HG03439 (cell line): ENCODE data around the gene TCAP.

Source experiments
- ATAC-seq: cut with Tn5 transposase; IDR thresholded peaks from one replicate; pipeline ENCODE4 v1.9.1; 2021; ENCODE audit warnings: mild to moderate bottlenecking, moderate library complexity; ENCODE audit not compliant: unreplicated experiment

The TCAP gene

DNA sequence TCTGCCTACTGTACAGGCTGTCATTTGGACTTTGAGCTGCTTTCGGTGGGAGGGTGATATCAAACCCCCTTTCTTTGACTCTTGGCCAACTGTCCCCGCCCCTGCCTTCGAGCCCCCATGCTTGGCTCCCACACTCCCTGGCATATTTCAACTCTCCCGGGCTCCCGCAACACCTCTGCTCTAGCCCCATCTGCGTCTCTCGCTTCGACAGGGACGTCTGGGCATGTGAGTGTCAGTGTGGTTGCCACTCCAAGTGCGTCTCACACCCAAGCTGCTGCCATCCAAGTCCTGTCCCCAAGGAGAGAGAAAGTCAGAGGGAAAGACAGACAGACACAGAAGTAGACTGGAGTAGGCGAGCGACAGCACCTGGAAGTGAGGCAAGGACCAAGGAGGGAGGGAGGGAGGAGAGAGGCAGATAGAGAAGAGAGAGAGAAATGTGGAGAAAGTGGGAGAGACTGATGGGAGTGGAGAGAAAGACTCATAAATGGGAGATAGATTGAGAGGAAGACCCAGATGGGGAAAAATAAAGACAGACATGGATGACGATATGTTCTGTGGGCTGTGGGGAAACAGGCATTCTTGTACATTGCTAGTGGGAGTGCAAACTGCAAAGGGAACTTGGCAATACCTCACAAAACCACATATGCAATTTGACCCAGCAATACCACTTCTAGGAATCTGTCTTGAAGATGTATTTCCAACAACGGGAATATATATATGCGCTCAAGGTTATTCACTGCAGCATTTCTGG lies 16.4 kb upstream of the TCAP start:
- ATAC-seq, result no peak

DNA sequence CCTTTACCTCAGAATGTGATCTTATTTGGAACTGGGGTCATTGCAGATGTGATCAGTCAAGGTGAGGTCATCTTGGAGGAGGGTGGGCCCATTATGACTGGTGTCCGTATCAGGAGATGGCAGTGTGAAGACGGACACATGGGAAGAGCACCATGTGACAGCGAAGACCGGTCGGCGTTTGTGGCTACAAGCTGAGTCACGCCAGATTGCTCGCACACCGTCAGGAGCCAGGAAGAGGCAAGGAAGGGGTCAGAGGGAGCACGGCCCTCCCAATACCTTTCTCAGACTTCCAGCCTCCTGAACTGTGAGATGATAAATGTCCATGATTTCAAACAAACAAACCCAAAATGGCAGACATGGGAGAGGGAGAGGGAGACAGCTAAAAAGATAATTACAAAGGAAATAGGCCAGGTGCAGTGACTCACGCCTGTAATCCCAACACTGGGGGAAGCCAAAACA lies 15.0 kb upstream of the TCAP start:
- no peak for ATAC-seq

- no peak for ATAC-seq
Measured at GRCh38 chr17:39651923-39652586, 13.1 kb upstream of the TCAP start.

GRCh38 chr17:39652587-39653315 lies 12.4 kb upstream of the TCAP start:
- ATAC-seq, result no peak

DNA sequence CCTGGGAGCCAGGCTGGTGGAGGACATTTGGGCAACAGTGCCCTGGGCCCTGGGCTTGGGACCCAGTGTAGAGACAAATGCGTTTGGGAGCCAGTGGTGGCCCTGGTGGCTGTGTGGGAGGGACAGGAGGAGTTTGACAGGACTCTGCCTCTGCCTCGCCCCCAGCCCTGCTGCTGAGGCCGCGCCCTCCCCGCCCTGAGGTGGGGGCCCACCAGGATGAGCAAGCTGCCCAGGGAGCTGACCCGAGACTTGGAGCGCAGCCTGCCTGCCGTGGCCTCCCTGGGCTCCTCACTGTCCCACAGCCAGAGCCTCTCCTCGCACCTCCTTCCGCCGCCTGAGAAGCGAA lies 11.9 kb upstream of the TCAP start:
- no peak for ATAC-seq

- no peak for ATAC-seq
Measured at GRCh38 chr17:39653662-39654331, 11.4 kb upstream of the TCAP start.

- no peak for ATAC-seq
Measured at GRCh38 chr17:39655105-39655504, 10.0 kb upstream of the TCAP start.

DNA sequence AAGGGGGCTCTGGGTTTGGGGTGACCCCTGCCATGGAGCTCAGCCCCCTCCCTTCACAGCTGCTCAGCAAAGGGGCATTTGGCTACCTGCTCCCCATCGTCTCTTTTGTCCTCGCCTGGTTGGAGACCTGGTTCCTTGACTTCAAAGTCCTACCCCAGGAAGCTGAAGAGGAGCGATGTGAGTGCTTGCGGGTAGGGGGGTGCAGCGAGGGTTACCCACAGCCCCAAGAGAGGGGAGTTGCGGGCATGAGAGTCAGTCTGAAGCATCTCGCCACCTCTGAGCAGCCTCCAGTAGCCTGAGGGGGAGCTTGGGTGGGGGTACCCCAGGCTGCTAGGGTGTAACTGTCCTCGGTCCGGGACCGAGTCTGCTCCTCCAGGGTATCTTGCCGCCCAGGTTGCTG lies 6.8 kb upstream of the TCAP start:
- no peak for ATAC-seq

- ATAC-seq, result no peak
Measured at GRCh38 chr17:39658760-39659159, 6.4 kb upstream of the TCAP start.

GRCh38 chr17:39659279-39660010 lies 5.7 kb upstream of the TCAP start:
- no peak for ATAC-seq

DNA sequence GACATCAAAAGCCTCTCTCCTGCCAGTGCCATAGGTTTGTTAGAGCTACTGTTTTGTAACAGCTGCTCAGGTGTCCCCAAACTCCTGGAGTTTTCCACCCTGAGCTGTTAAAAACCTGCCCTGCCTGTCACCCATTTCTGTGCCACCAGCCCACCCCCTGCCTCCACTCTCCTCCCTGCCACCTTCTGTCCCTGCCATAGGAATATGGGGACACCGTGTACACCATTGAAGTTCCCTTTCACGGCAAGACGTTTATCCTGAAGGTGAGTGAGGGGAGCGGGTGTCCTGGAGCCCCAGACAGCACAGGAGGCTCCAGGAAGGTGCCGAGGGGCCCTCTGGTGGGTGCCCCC lies 5.2 kb upstream of the TCAP start:
- no peak for ATAC-seq

GRCh38 chr17:39660397-39661385 lies 4.5 kb upstream of the TCAP start:
- no peak for ATAC-seq

GRCh38 chr17:39661744-39662541 lies 3.2 kb upstream of the TCAP start:
- no peak for ATAC-seq

DNA sequence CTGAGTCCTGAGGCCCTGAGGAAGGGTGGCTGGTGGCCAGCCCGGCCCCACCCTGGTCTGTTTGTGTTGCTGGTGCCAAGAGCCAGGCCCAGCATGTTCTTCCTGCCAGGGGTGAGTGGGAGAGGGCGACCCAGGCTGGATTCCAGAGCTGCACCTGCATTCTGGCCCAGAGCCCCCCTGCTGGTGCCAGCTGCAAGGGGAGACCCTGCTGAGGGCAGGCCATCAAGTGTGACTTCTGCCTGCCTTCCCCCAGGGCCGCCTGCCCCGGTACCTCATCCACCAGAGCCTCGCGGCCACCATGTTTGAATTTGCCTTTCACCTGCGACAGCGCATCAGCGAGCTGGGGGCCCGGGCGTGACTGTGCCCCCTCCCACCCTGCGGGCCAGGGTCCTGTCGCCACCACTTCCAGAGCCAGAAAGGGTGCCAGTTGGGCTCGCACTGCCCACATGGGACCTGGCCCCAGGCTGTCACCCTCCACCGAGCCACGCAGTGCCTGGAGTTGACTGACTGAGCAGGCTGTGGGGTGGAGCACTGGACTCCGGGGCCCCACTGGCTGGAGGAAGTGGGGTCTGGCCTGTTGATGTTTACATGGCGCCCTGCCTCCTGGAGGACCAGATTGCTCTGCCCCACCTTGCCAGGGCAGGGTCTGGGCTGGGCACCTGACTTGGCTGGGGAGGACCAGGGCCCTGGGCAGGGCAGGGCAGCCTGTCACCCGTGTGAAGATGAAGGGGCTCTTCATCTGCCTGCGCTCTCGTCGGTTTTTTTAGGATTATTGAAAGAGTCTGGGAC lies 2.4 kb upstream of the TCAP start:
- no peak for ATAC-seq

- no peak for ATAC-seq
Measured at GRCh38 chr17:39663340-39663687, 1.8 kb upstream of the TCAP start.

GRCh38 chr17:39663688-39664580 lies 1.2 kb upstream of the TCAP start:
- no peak for ATAC-seq

DNA sequence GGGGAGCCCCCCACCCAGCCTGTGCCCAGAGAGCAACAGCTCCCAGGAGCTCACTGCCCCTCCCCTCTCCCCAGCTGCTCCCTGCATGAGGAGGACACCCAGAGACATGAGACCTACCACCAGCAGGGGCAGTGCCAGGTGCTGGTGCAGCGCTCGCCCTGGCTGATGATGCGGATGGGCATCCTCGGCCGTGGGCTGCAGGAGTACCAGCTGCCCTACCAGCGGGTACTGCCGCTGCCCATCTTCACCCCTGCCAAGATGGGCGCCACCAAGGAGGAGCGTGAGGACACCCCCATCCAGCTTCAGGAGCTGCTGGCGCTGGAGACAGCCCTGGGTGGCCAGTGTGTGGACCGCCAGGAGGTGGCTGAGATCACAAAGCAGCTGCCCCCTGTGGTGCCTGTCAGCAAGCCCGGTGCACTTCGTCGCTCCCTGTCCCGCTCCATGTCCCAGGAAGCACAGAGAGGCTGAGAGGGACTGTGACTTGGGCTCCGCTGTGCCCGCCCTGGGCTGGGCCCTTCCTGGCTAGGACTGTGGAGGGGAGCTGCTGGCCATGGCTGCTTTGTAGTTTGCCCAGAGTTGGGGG lies 584 bp downstream of the TCAP start:
- no peak for ATAC-seq
